Right renal cortex interstitium (tissue), 3 donors: ENCODE results near the gene CFAP20DC. TPM values are rescaled to one million over a fixed set of nuclear protein-coding genes. Genes with fewer than 3 reads are reported as not detected.
"Not testable (repeated sequence)": the region's sequence is repeated elsewhere in the genome, so short reads cannot be mapped to it uniquely, and the experiment has no call there.

Source experiments
- DNase-seq, 3 donors: peaks; one replicate each; pipeline ENCODE4 v3.0.0-alpha.2; 2013; ENCODE audit warnings: low read depth in 3 of 3, low spot score in 2 of 3
- polyA plus RNA-seq, 3 donors: library from polyadenylated mRNA; unstranded; fragments of 120-200 nt; gene quantifications; one replicate each; pipeline ENCODE4 v1.2.1, GENCODE V29; 2013; ENCODE audit not compliant: insufficient read length in 3 of 3

The CFAP20DC gene
- polyA plus RNA-seq, 3 donors: 4.2 to 5.0 (median 4.6) TPM

DNA sequence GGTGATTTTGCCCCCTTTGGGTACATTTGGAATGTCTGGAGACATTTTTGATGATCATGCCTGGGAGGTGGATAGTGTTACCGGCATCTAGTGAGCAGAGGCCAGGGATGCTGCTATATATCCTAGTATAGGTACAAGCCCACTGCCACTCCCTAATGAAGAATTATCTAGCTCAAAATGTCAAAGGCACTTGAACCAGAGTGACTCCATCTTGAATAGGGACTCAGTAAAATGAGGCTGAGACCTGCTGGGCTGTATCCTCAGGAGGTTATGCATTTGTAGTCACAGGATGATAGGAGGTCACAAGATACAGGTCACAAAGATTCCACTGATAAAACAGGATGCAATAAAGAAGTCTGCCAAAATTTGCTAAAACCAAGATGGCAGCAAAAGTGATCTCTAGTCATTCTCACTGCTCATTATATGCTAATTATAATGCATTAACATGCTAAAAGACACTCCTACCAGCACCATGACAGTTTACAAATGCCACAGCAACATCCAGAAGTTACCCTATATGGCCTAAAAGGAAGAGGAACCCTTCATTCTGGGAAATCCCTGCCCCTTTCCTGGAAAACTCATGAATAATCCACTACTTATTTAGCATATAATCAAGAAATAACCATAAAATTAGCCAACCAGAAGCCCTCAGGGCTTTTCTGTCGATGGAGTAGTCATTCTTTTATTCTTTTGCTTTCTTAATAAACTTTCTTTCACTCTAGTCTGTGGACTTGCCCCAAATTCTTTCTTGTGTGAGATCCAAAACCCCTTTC is 343.2 kb downstream of the CFAP20DC start:
- no peak for DNase-seq

- DNase-seq: no peak
These were observed 345.1 kb downstream of the CFAP20DC start for GRCh38 chr3:58704745-58705144.

GRCh38 chr3:58704304-58704703 is 345.5 kb downstream of the CFAP20DC start:
- not testable (repeated sequence) for DNase-seq

DNA sequence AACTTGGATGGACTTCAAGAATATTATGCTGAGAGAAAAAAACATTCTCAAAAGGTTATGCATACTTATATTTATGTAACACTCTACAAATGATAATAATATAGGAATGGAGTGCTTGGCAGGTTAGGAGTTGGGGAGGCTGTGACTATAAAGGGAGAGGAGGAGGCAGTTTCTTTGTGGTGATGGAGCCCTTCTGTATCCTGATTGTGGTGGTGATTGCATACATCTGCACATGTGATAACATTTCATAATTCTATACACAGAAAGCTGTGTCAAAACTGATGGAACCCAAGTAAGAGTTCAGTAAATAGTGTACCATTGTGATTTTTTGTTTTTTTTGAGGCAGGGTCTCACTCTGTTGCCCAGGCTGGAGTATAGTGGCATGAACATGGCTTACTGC is 351.6 kb downstream of the CFAP20DC start:
- no peak for DNase-seq

GRCh38 chr3:58697561-58697960 is 352.3 kb downstream of the CFAP20DC start:
- no peak for DNase-seq

DNA sequence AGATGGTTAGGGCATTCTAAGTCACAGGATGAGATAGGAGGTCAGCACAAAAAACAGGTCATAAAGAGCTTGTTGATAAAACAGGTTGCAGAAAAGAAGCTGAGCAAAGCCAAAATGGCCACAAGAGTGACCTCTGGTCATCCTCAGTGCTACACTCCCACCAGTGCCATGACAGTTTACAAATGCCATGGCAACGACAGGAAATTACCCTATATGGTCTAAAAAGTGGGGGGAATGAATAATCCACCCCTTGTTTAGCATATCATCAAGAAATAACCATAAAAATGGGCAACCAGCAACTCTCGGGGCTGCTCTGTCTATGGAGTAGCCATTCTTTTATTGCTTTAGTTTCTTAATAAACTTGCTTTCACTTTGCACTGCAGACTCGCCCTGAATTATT is 353.0 kb downstream of the CFAP20DC start:
- DNase-seq: not testable (repeated sequence)

GRCh38 chr3:58696093-58696492 is 353.7 kb downstream of the CFAP20DC start:
- no peak for DNase-seq

GRCh38 chr3:58695284-58695683 is 354.5 kb downstream of the CFAP20DC start:
- not testable (repeated sequence) for DNase-seq

- DNase-seq: no peak
These were observed 355.6 kb downstream of the CFAP20DC start for GRCh38 chr3:58693940-58694850.

GRCh38 chr3:58692484-58692883 is 357.3 kb downstream of the CFAP20DC start:
- no peak for DNase-seq
